GM23338 (cell line): ENCODE measurements around the gene ACTR6. TPM values are rescaled to one million over a fixed set of nuclear protein-coding genes. Genes with fewer than 3 reads are reported as not detected.

ENCODE experiments used
- ATAC-seq: fragments of 200-7000 bp; cut with Tn5 transposase; 3 replicates; pipeline ENCODE4 v1.9.1; 2020
- DNase-seq: peaks from one replicate; pipeline ENCODE4 v3.0.0-alpha.2; 2015; ENCODE audit warnings: low spot score
- H2AFZ ChIP-seq: fragments of 200-600 bp; sonication (generic); 2 replicates; pipeline ENCODE4 v1.8.0; 2016; ENCODE audit warnings: antibody characterized with exemption, mild to moderate bottlenecking, moderate library complexity
- H3F3A ChIP-seq: fragments of 200-600 bp; sonication (generic); replicated peaks from 2 replicates; pipeline ENCODE4 v1.8.0; 2017; ENCODE audit warnings: antibody characterized with exemption, mixed run types, low read depth
- H3K27ac ChIP-seq: fragments of 200-600 bp; sonication (generic); 2 replicates; pipeline ENCODE4 v1.6.1; 2016; ENCODE audit warnings: low read depth
- H3K27me3 ChIP-seq: fragments of 200-600 bp; sonication (generic); 2 replicates; pipeline ENCODE4 v1.8.0; 2016; ENCODE audit warnings: mild to moderate bottlenecking, mixed run types, moderate library complexity; ENCODE audit not compliant: insufficient read depth
- H3K36me3 ChIP-seq: fragments of 200-600 bp; sonication (generic); 2 replicates; pipeline ENCODE4 v1.8.0; 2016; ENCODE audit warnings: mild to moderate bottlenecking; ENCODE audit not compliant: insufficient read depth
- H3K4me1 ChIP-seq: fragments of 200-600 bp; sonication (generic); 2 replicates; pipeline ENCODE4 v1.8.0; 2016; ENCODE audit warnings: mild to moderate bottlenecking, moderate library complexity; ENCODE audit not compliant: insufficient read depth
- H3K4me2 ChIP-seq: fragments of 200-600 bp; sonication (generic); 2 replicates; pipeline ENCODE4 v1.7.1; 2017; ENCODE audit warnings: mixed run types
- H3K4me3 ChIP-seq: fragments of 200-600 bp; sonication (generic); 2 replicates; pipeline ENCODE4 v1.6.1; 2016; ENCODE audit warnings: mixed run types
- H3K79me2 ChIP-seq: fragments of 200-600 bp; sonication (generic); replicated peaks from 2 replicates; pipeline ENCODE4 v1.8.0; 2017; ENCODE audit warnings: mild to moderate bottlenecking; ENCODE audit not compliant: insufficient read depth
- H3K9me2 ChIP-seq: fragments of 200-600 bp; sonication (generic); 2 replicates; pipeline ENCODE4 v1.8.0; 2017; ENCODE audit not compliant: insufficient read depth
- H4K20me1 ChIP-seq: fragments of 200-600 bp; sonication (generic); replicated peaks from 2 replicates; pipeline ENCODE4 v1.8.0; 2017; ENCODE audit warnings: mild to moderate bottlenecking; ENCODE audit not compliant: insufficient read depth
- H3K27ac Mint-ChIP-seq: 2 replicates; pipeline ENCODE4 v1.8.0; 2020; ENCODE audit warnings: inconsistent platforms, mild to moderate bottlenecking, moderate library complexity, mixed read lengths
- H3K27me3 Mint-ChIP-seq: 3 replicates; pipeline ENCODE4 v1.8.0; 2022; ENCODE audit warnings: low read depth, mild to moderate bottlenecking, moderate library complexity, mixed read lengths, inconsistent platforms; ENCODE audit not compliant: insufficient read depth, poor library complexity
- H3K36me3 Mint-ChIP-seq: 3 replicates; pipeline ENCODE4 v1.8.0; 2021; ENCODE audit warnings: low read depth, mild to moderate bottlenecking, inconsistent platforms, moderate library complexity, mixed read lengths
- H3K4me1 Mint-ChIP-seq: 3 replicates; pipeline ENCODE4 v1.8.0; 2020; ENCODE audit warnings: mild to moderate bottlenecking, inconsistent platforms, mixed read lengths
- H3K4me3 Mint-ChIP-seq: 3 replicates; pipeline ENCODE4 v1.8.0; 2021; ENCODE audit warnings: moderate library complexity, mild to moderate bottlenecking, inconsistent platforms, mixed read lengths
- H3K9me3 Mint-ChIP-seq: 3 replicates; pipeline ENCODE4 v1.8.0; 2020; ENCODE audit warnings: moderate library complexity, mild to moderate bottlenecking, inconsistent platforms, mixed read lengths
- CREB1 ChIP-seq: fragments of 250-450 bp; sonication (Bioruptor Pico); IDR thresholded peaks from 2 replicates; pipeline ENCODE4 v1.5.0; 2020; ENCODE audit warnings: low read depth, mild to moderate bottlenecking, moderate library complexity
- CTCF ChIP-seq, 2 experiments: fragments of 200-600 bp in 1 of 2; sonication (generic) in 1 of 2; conservative IDR thresholded peaks; 2 replicates each; pipeline versions ENCODE4 v1.5.1 to v1.6.1; 2016 to 2017; ENCODE audit warnings: antibody characterized with exemption in 2 of 2, low read depth in 2 of 2, mild to moderate bottlenecking in 2 of 2, moderate library complexity in 1 of 2
- EZH2 ChIP-seq: fragments of 200-600 bp; sonication (generic); IDR thresholded peaks from one replicate; pipeline ENCODE4 v1.8.0; 2017; ENCODE audit warnings: antibody characterized with exemption, mild to moderate bottlenecking, low read depth; ENCODE audit not compliant: unreplicated experiment
- EZH2phosphoT487 ChIP-seq: fragments of 200-600 bp; sonication (generic); IDR thresholded peaks from one replicate; pipeline ENCODE4 v1.8.1; 2018; ENCODE audit warnings: antibody characterized with exemption; ENCODE audit not compliant: unreplicated experiment
- JUNB ChIP-seq: IDR thresholded peaks from one replicate; pipeline ENCODE4 v1.6.1; 2016; ENCODE audit warnings: antibody characterized with exemption; ENCODE audit not compliant: unreplicated experiment
- NANOG ChIP-seq: IDR thresholded peaks from 2 replicates; pipeline ENCODE4 v1.6.1; 2016; ENCODE audit warnings: antibody characterized with exemption, borderline replicate concordance
- POLR2AphosphoS5 ChIP-seq: IDR thresholded peaks from 2 replicates; pipeline ENCODE4 v1.6.1; 2016; ENCODE audit warnings: antibody characterized with exemption, low read depth
- REST ChIP-seq: IDR thresholded peaks from one replicate; pipeline ENCODE4 v1.6.1; 2018; ENCODE audit warnings: antibody characterized with exemption; ENCODE audit not compliant: unreplicated experiment
- STAT1 ChIP-seq: IDR thresholded peaks from one replicate; pipeline ENCODE4 v1.6.1; 2016; ENCODE audit warnings: antibody characterized with exemption; ENCODE audit not compliant: unreplicated experiment
- ZNF114 ChIP-seq: fragments of 250-450 bp; sonication (Bioruptor Pico); IDR thresholded peaks from 2 replicates; pipeline ENCODE4 v1.5.0; 2020; ENCODE audit warnings: mild to moderate bottlenecking, moderate library complexity
- ZNF331 ChIP-seq: fragments of 250-450 bp; sonication (Bioruptor Pico); IDR thresholded peaks from 2 replicates; pipeline ENCODE4 v1.5.0; 2020; ENCODE audit warnings: low read depth, mild to moderate bottlenecking, moderate library complexity
- ZNF462 ChIP-seq: fragments of 250-450 bp; sonication (Bioruptor Pico); IDR thresholded peaks from 2 replicates; pipeline ENCODE4 v1.5.0; 2020; ENCODE audit warnings: mild to moderate bottlenecking, moderate library complexity
- polyA plus RNA-seq: library from polyadenylated mRNA; unstranded; fragments of >200 nt; fragmentation: Nextera tagmentation; extraction: Ambion mirVana; gene quantifications from 2 replicates; pipeline ENCODE4 v1.2.1, GENCODE V29; 2016
- total RNA-seq: library from RNA; depleted of rRNA; stranded (reverse); fragments of >200 nt; shearing (Covaris generic); gene quantifications from 2 replicates; pipeline ENCODE4 v1.2.3, GENCODE V29; 2014
- TF ChIP-seq, protein P1 (sequence below): IDR thresholded peaks from 2 replicates; pipeline ENCODE4 v1.6.1; 2016; ENCODE audit warnings: antibody characterized with exemption

Gene ACTR6
- total and polyA plus RNA-seq, 2 experiments from 2014 or later, result 30.1 to 42.5 TPM

- no peaks in the 10 kb centered on the region for H3K9me2 ChIP-seq
- H3K4me3 ChIP-seq, result no peak overlapping the region
- Mint-ChIP-seq H3K36me3 (peaks cover 39% of the 10 kb centered on the region), H3K27me3 (peaks cover 12% of the 10 kb centered on the region), H3K9me3 (peaks cover 10% of the 10 kb centered on the region), H3K27ac (0 out of 2 replicates have a peak overlapping the region, but pooled peaks have one; percentile 77), H3K4me1 (peaks cover 22% of the 10 kb centered on the region), H3K4me3 (no peak overlapping the region)
- no peaks in the 10 kb centered on the region for H4K20me1 ChIP-seq
- no peaks in the 10 kb centered on the region for H3K27me3 ChIP-seq
- no peaks in the 10 kb centered on the region for H3K79me2 ChIP-seq
- no peak overlapping the region for H3K4me2 ChIP-seq
- no peak for DNase-seq
- H3K4me1 ChIP-seq, result peaks cover 9% of the 10 kb centered on the region
- no peak overlapping the region for H3K27ac ChIP-seq
- TF ChIP-seq STAT1 (no peak), NANOG (no peak), REST (no peak), ZNF331 (CRISPR knock-in tag) (no peak), ZNF462 (CRISPR knock-in tag) (no peak), POLR2AphosphoS5 (no peak), JUNB (no peak), EZH2phosphoT487 (no peak), CTCF (conservative IDR thresholded peaks at IDR 0.05; ENCODE audit: low read depth in 2 of 2) (no peak), CREB1 (CRISPR knock-in tag) (no peak), EZH2 (no peak), ZNF114 (CRISPR knock-in tag) (no peak)
- TF ChIP-seq, protein P1, sequence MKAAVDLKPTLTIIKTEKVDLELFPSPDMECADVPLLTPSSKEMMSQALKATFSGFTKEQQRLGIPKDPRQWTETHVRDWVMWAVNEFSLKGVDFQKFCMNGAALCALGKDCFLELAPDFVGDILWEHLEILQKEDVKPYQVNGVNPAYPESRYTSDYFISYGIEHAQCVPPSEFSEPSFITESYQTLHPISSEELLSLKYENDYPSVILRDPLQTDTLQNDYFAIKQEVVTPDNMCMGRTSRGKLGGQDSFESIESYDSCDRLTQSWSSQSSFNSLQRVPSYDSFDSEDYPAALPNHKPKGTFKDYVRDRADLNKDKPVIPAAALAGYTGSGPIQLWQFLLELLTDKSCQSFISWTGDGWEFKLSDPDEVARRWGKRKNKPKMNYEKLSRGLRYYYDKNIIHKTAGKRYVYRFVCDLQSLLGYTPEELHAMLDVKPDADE, result no peak
- no peak overlapping the region for H2AFZ ChIP-seq
- H3K36me3 ChIP-seq, result 0 out of 2 replicates have a peak, but pooled peaks cover 4% of the 10 kb centered on the region
- no peaks in the 10 kb centered on the region for H3F3A ChIP-seq
- no peak for ATAC-seq
These were observed 32.1 kb upstream of the ACTR6 start for GRCh38 chr12:100168562-100168961.
